Mononuclear cell (primary cell): ENCODE measurements around the gene NAALADL1. TPM values are rescaled to one million over a fixed set of nuclear protein-coding genes. Genes with fewer than 3 reads are reported as not detected.

Source experiments
- H3K27me3 ChIP-seq: 2 replicates; pipeline ENCODE4 v1.6.0; 2011; ENCODE audit warnings: low read length, control low read depth; ENCODE audit not compliant: insufficient read depth
- H3K4me1 ChIP-seq: 2 replicates; pipeline ENCODE4 v1.5.1; 2011; ENCODE audit warnings: mild to moderate bottlenecking, low read length, control low read depth; ENCODE audit not compliant: insufficient read depth
- H3K4me3 ChIP-seq: 2 replicates; pipeline ENCODE4 v1.5.1; 2011; ENCODE audit warnings: mild to moderate bottlenecking, low read length, moderate library complexity
- H3K9me3 ChIP-seq: 2 replicates; pipeline ENCODE4 v1.5.1; 2011; ENCODE audit warnings: low read depth, mild to moderate bottlenecking, control low read depth, low read length
- total RNA-seq: library from RNA; depleted of rRNA; stranded (reverse); fragments of >200 nt; gene quantifications from one replicate; pipeline ENCODE4 v1.2.3, GENCODE V29; 2012

The NAALADL1 gene
- total RNA-seq, 1 donor = 6.6 TPM

- H3K9me3 ChIP-seq = no peaks in the 10 kb centered on the region
- H3K4me3 ChIP-seq = no peak overlapping the region
- no peaks in the 10 kb centered on the region for H3K27me3 ChIP-seq
- H3K4me1 ChIP-seq = peaks cover 20% of the 10 kb centered on the region
Measured at GRCh38 chr11:65087216-65087615, 28.9 kb upstream of the NAALADL1 start.

- Histone ChIP-seq H3K9me3 (no peaks in the 10 kb centered on the region), H3K4me1 (peaks cover 23% of the 10 kb centered on the region), H3K4me3 (no peak overlapping the region), H3K27me3 (no peaks in the 10 kb centered on the region)
Measured at GRCh38 chr11:65086809-65087208, 28.5 kb upstream of the NAALADL1 start.

GRCh38 chr11:65085446-65085845 is 27.1 kb upstream of the NAALADL1 start:
- Histone ChIP-seq H3K4me1 (peaks cover 35% of the 10 kb centered on the region), H3K27me3 (no peaks in the 10 kb centered on the region), H3K4me3 (no peak overlapping the region), H3K9me3 (no peaks in the 10 kb centered on the region)

GRCh38 chr11:65084598-65085375 is 26.4 kb upstream of the NAALADL1 start:
- no peaks in the 10 kb centered on the region for H3K27me3 ChIP-seq
- H3K4me3 ChIP-seq = peak overlapping the region; percentile 43
- no peaks in the 10 kb centered on the region for H3K9me3 ChIP-seq
- peaks cover 35% of the 10 kb centered on the region for H3K4me1 ChIP-seq

GRCh38 chr11:65083834-65084597 is 25.7 kb upstream of the NAALADL1 start, which contains the start of the genes CDCA5 and ZFPL1:
Gene CDCA5 (minus strand): TSS chr11:65084040. CDS start chr11:65083978, 62 bp downstream.
Gene ZFPL1 (plus strand): TSS chr11:65084222. CDS start chr11:65084699, 477 bp downstream.
- Histone ChIP-seq H3K4me1 (peaks cover 35% of the 10 kb centered on the region), H3K27me3 (no peaks in the 10 kb centered on the region), H3K4me3 (peak within 1 kb of the TSS; percentile 43), H3K9me3 (no peaks in the 10 kb centered on the region)

- H3K4me3 ChIP-seq = peak overlapping the region; percentile 43
- H3K27me3 ChIP-seq = no peaks in the 10 kb centered on the region
- H3K9me3 ChIP-seq = no peaks in the 10 kb centered on the region
- peaks cover 37% of the 10 kb centered on the region for H3K4me1 ChIP-seq
Measured at GRCh38 chr11:65083134-65083833, 24.9 kb upstream of the NAALADL1 start.

GRCh38 chr11:65078786-65079342 is 20.5 kb upstream of the NAALADL1 start:
- Histone ChIP-seq H3K4me1 (peaks cover 27% of the 10 kb centered on the region), H3K9me3 (no peaks in the 10 kb centered on the region), H3K4me3 (no peak overlapping the region), H3K27me3 (no peaks in the 10 kb centered on the region)

GRCh38 chr11:65078151-65078550 is 19.8 kb upstream of the NAALADL1 start:
- peaks cover 21% of the 10 kb centered on the region for H3K4me1 ChIP-seq

GRCh38 chr11:65077451-65077850 is 19.1 kb upstream of the NAALADL1 start:
- no peaks in the 10 kb centered on the region for H3K9me3 ChIP-seq
- H3K27me3 ChIP-seq = no peaks in the 10 kb centered on the region
- no peak overlapping the region for H3K4me3 ChIP-seq
- H3K4me1 ChIP-seq = peaks cover 19% of the 10 kb centered on the region

More at GRCh38 chr11:65078151-65078550, 19.8 kb upstream of the NAALADL1 start:
- Histone ChIP-seq H3K9me3 (no peaks in the 10 kb centered on the region), H3K27me3 (no peaks in the 10 kb centered on the region), H3K4me3 (no peak overlapping the region)

- no peak overlapping the region for H3K4me3 ChIP-seq
- no peaks in the 10 kb centered on the region for H3K4me1 ChIP-seq
Measured at GRCh38 chr11:65072631-65072966, 14.2 kb upstream of the NAALADL1 start.

GRCh38 chr11:65071907-65072630 is 13.7 kb upstream of the NAALADL1 start:
- Histone ChIP-seq H3K4me1 (no peaks in the 10 kb centered on the region), H3K9me3 (no peaks in the 10 kb centered on the region), H3K4me3 (no peak overlapping the region), H3K27me3 (no peaks in the 10 kb centered on the region)

More at GRCh38 chr11:65072631-65072966, 14.2 kb upstream of the NAALADL1 start:
- Histone ChIP-seq H3K9me3 (no peaks in the 10 kb centered on the region), H3K27me3 (no peaks in the 10 kb centered on the region)

GRCh38 chr11:65069217-65069616 is 10.9 kb upstream of the NAALADL1 start:
- Histone ChIP-seq H3K9me3 (no peaks in the 10 kb centered on the region), H3K4me1 (no peaks in the 10 kb centered on the region), H3K4me3 (no peak overlapping the region), H3K27me3 (no peaks in the 10 kb centered on the region)

GRCh38 chr11:65067446-65067845 is 9.1 kb upstream of the NAALADL1 start:
- Histone ChIP-seq H3K27me3 (no peaks in the 10 kb centered on the region), H3K4me3 (no peak overlapping the region), H3K9me3 (no peaks in the 10 kb centered on the region), H3K4me1 (no peaks in the 10 kb centered on the region)

GRCh38 chr11:65066805-65067291 is 8.5 kb upstream of the NAALADL1 start:
- Histone ChIP-seq H3K9me3 (no peaks in the 10 kb centered on the region), H3K27me3 (no peaks in the 10 kb centered on the region), H3K4me1 (no peaks in the 10 kb centered on the region), H3K4me3 (no peak overlapping the region)
